H7 (cell line): ENCODE results near the gene CELF2. TPM values are rescaled to one million over a fixed set of nuclear protein-coding genes. Genes with fewer than 3 reads are reported as not detected.
"Not testable (repeated sequence)": the region's sequence is repeated elsewhere in the genome, so short reads cannot be mapped to it uniquely, and the experiment has no call there.

Source experiments
- DNase-seq: peaks from one replicate; pipeline ENCODE4 v3.0.0; 2012
- H3K27me3 ChIP-seq: 2 replicates; pipeline ENCODE4 v1.6.0; 2011; ENCODE audit warnings: mild to moderate bottlenecking, low read length; ENCODE audit not compliant: control insufficient read depth, insufficient read depth
- H3K36me3 ChIP-seq: replicated peaks from 2 replicates; pipeline ENCODE4 v1.5.1; 2011; ENCODE audit warnings: low read length; ENCODE audit not compliant: control insufficient read depth, insufficient read depth
- H3K4me3 ChIP-seq: 2 replicates; pipeline ENCODE4 v1.5.1; 2011; ENCODE audit warnings: low read depth, mild to moderate bottlenecking, control low read depth, low read length, moderate library complexity; ENCODE audit not compliant: insufficient read depth
- total RNA-seq: library from RNA; depleted of rRNA; stranded (reverse); fragments of >200 nt; shearing (Covaris generic); gene quantifications from 2 replicates; pipeline ENCODE4 v1.2.3, GENCODE V29; 2014

Gene CELF2
- total RNA-seq, 1 experiment from 2014 or later: 8.5 TPM

DNA sequence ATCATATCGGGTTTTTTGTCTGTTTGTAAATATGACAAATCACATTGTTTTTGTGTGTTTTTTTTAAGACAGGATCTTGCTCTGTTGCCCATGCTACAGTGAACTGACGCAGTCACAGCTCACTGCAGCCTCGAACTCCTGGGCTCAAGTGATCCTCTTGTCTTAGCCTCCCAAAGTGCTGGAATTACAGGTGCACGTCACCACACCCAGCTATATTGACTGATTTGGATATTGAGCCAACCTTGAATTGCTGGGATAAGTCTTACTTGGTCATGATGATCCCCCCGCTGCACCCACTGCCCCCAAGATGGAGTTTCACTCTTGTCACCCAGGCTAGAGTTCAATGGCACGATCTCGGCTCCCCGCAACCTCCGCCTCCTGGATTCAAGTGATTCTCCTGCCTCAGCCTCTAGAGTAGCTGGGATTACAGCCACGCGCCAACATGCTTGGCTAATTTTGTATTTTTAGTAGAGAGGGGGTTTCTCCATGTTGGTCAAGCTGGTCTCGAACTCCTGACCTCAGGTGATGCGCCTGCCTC is 167.5 kb downstream of the CELF2 start:
- not testable (repeated sequence) for H3K27me3 ChIP-seq, DNase-seq, H3K4me3 ChIP-seq, H3K36me3 ChIP-seq

DNA sequence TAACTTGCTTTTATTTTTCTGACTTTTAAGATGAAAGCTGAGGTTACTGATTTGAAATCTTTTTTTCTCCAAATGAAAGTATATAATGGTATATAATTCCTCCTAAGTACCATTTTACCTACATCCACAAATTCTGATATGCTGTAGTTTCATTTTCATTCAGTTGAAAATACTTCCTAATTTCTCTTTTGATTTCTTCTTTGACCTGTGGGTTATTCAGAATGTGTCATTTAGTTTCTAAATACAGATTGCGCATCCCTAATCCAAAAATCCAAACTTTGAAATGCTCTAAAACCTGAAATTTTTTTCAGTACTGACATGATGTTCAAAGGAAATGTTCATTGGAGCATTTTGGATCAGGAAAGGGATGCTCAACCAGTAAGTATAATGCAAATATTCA is 168.7 kb downstream of the CELF2 start:
- DNase-seq: no peak
- Histone ChIP-seq H3K36me3 (no peaks in the 10 kb centered on the region), H3K4me3 (no peak overlapping the region), H3K27me3 (no peaks in the 10 kb centered on the region)

DNA sequence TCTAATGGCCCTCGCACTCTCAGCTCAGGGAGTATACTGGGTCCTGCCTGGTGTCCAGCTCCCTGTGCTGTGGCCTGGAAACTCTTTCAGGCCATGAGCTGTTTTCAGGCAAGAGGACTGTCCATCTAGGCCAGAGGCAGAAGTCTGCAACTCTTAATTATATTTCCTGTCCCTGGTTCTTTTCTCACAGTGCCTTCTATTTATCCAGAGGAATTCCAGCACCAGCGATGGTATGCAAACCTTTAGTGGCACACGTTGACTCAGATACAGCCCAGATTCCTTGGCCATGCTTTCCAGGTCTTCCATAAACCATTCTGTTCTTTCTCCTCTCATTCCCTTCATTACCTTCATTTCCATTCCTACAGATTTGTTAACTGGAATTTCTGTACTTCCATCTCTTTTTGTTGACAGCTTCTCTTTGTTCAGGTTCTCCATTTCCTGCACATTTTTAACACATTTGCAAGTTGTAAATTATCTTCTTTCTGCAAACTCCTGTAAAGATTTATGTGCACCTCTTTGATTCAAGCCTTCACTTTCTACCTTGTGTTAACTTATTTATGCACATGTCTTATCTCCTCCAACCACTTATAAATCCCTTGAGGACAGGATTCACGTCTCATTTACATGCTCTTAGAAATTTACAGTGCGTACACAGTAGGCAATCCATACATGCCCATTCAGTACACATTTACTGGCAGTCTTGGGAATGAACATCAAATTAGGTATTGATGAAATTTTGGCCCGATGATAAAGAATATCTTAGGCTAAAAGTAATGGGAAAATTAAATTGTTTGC is 172.1 kb downstream of the CELF2 start:
- no peak overlapping the region for H3K4me3 ChIP-seq

DNA sequence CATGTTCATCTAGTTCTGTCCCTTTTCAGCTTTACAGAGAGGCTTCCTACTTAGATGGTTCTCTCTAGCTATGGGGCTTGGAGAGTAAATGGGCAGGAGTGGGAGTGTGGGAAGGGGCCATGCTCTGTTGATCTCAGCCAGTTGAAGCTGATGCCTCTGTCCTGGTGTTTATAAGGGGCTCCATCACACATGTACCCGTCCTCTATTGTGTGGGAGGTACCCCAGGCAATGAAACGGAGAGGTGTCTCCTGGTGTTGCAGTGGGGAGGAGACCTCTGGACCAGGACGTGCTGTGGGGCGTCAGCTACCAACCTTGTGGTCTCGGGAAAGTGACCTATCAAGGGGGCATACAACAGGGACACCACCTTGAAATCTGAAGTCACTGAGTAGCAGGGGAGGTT is 173.5 kb downstream of the CELF2 start:
- Histone ChIP-seq H3K36me3 (no peaks in the 10 kb centered on the region), H3K27me3 (no peaks in the 10 kb centered on the region), H3K4me3 (no peak overlapping the region)
- no peak for DNase-seq

More for the DNA sequence above, 172.1 kb downstream of the CELF2 start:
- no peaks in the 10 kb centered on the region for H3K36me3 ChIP-seq
- DNase-seq: no peak
- no peaks in the 10 kb centered on the region for H3K27me3 ChIP-seq

DNA sequence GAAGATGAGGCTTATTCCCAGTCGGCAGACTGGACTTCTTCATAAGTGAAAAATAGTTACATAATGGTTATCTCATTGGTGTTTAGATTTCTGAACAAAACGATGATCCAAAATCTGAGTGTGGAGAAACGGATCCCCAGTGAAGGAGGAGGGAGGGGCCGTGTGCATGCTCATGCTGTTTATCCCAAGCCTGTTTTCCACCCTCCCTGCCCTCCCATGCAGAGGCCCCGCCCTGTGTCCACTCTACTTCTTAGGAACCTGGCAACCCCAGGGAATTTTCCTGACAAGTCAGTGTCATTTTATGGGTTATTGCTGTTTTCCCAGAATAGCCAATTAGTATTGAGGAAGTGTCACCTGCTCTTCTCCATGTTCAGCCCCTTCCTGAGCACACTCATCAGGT is 174.0 kb downstream of the CELF2 start:
- no peaks in the 10 kb centered on the region for H3K27me3 ChIP-seq
- H3K36me3 ChIP-seq: no peaks in the 10 kb centered on the region
- no peak overlapping the region for H3K4me3 ChIP-seq
- DNase-seq: no peak

DNA sequence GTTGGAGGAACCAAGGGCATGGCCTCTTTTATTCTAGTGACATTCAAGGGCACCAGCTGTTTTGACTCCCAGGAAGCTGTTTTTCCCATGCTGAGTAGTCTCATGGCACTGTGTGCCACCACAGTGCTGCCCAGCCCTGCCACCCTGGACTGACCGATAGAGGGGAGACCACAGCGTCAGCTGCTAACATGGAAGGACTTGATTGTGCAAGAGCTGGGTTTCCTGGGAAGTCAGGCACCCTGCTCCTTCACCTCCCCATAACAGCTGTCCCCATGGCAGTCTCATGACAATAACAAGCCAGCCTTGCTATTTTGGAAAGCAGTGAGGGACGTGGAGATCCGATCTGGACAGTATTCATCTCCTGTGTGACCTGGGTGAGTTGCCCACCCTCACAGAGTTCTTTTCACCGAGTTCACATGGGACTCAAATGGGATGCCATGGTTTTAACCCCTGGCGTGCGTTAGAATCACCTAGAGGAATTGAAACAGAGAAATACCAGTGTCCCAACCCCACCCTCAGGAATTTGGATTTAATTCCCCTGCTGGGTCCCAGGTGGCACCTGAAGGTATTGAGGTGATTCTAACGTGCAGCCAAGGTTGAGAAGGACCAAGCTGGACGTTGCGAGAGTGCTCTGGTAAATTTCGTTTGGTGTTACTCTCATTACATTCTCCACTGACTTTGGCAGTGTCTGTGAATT is 174.8 kb downstream of the CELF2 start:
- peak; percentile 37 for DNase-seq
- no peak overlapping the region for H3K4me3 ChIP-seq
- no peaks in the 10 kb centered on the region for H3K27me3 ChIP-seq
- H3K36me3 ChIP-seq: no peaks in the 10 kb centered on the region

DNA sequence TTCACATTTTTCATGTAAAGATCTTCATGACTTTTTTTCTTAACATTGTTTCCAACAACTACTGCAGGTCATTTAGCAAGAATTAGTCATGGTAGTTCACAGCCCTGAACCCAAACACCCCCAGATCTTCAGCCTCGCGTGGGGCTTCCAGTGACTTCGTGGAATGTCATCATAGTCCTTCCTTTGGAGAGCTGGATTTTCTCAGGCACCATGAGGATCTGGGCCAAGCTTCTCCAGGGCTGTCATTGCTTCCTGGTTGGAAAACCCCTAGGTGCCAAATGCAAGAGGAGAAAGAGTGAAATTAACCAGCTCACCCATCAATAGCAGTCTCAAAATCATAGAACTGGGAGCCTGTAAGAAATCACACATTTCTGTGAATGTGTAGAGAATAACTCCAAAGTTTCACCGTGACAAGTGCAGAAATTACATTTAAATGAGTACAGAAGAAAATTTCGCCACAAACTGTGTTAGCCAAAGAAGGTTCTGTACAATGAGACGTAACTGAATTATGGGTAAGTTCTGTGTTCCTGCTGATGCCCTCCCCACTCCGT is 175.4 kb downstream of the CELF2 start:
- no peak overlapping the region for H3K4me3 ChIP-seq
- H3K36me3 ChIP-seq: no peaks in the 10 kb centered on the region
- no peaks in the 10 kb centered on the region for H3K27me3 ChIP-seq
- no peak for DNase-seq

DNA sequence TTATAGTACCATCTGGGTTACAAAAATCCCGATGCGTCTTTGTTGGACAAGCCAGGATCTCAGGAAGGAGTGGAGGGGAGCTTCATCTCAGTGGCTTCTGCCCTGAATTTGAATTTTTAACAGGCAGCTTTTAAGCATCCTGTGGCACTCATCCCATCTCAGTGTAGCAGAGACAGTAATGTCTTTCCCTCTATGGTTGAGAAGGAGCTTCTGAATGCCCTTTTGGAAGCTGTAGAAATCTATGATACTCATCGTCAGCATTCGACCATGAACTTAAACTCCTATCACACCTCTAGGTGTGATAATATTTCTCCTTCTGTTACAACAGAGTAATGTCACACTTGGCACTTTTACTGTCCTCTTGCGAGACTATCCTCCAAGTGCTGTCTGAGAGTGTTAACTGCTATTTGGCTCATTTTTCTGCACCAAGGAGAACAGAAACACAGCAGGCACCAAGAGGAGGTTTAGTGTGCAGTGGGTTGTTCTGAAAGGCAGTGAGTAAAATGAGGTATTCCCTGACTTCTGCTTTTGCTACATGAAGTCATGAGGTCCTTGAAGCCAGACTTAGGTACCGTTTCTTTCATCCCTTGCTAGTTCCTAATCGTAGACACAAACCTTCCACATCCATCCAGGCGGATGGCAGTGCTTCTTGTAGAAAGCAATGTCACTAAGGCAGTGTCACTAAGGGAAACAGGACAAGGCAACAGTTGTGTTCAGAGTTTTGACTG is 177.4 kb downstream of the CELF2 start:
- no peaks in the 10 kb centered on the region for H3K27me3 ChIP-seq
- no peaks in the 10 kb centered on the region for H3K36me3 ChIP-seq
- H3K4me3 ChIP-seq: no peak overlapping the region
- DNase-seq: no peak

DNA sequence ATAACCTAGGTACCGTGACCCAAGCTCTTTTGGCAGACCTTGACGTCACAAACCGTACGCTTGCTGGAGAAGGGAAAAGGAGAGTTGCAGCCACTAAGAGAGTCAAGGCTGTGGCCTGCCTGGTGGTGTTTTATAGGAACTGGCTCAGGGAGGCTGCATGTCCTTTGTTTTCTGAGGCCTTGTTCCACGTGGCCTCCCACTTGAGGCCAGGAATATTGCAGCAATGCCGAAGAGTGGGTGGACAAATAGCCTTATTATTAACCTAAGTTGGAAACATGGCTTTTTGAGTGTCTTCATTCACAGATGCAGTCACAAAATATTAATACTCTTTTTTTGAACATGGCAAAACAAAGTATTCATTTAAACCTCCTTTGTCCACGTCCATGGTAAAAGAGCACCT is 178.0 kb downstream of the CELF2 start:
- no peak for DNase-seq
- H3K4me3 ChIP-seq: no peak overlapping the region
- H3K27me3 ChIP-seq: no peaks in the 10 kb centered on the region
- no peaks in the 10 kb centered on the region for H3K36me3 ChIP-seq

DNA sequence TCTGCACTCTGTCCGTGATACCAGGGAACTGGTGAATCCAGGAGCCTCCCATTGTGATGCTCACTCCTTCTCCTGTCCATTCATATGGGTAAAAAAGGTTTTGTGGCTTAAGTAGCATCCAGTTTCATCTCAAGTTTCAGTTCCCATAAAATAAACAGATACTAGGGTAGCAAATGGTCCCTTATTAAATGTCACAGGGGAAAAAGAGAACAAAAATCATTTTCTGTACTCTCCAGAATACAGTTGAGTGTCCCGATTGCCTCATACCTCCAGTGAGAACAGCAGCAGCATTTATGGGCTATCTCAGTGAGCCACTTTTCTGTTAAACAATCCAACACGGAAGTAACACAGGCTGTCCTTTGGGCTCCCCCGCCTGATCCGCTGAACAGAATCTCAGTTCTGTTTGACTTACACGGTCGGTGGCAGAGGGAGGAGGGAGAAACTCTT is 179.6 kb downstream of the CELF2 start:
- DNase-seq: peak; percentile 50
- no peak overlapping the region for H3K4me3 ChIP-seq
- H3K36me3 ChIP-seq: no peaks in the 10 kb centered on the region
- H3K27me3 ChIP-seq: no peaks in the 10 kb centered on the region

DNA sequence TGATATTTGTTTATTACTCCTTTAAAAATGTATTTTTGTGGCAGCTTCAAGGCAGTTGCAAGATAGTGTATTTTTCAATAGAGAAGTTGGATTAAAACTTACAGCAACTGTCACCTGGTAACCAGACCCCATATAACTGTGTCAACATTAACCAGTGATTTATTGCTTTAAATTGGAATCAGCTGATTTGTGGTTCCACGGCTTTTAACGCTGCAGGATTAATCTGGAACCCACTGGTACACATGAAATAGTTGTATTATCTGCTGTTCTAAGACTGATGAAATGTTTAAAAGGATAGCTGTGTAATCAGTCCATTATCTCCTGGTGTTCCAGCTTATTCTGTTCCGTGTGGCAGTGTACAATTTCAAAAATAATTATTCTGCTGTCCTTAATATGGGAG is 180.2 kb downstream of the CELF2 start:
- no peaks in the 10 kb centered on the region for H3K36me3 ChIP-seq
- no peak overlapping the region for H3K4me3 ChIP-seq
- no peak for DNase-seq
- H3K27me3 ChIP-seq: no peaks in the 10 kb centered on the region

DNA sequence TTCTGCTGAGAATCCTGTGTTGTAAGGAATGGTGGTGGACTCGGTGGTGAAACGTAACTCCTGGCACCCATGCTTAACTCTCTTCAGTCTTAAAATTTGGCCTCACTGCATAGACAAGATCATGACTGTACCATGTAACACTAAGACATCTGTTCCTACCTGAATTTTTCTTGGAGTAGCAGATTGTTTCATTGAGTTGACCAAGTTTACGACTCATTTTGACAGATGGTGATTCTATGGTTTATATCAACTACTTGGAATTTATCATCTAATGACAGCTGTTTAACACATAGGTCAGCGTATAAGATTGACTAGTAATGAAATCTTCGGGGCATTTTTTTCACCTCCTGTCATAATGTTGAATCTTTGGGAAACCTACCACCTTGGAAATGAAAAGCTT is 184.2 kb downstream of the CELF2 start:
- Histone ChIP-seq H3K36me3 (no peaks in the 10 kb centered on the region), H3K27me3 (no peaks in the 10 kb centered on the region), H3K4me3 (no peak overlapping the region)
- no peak for DNase-seq

DNA sequence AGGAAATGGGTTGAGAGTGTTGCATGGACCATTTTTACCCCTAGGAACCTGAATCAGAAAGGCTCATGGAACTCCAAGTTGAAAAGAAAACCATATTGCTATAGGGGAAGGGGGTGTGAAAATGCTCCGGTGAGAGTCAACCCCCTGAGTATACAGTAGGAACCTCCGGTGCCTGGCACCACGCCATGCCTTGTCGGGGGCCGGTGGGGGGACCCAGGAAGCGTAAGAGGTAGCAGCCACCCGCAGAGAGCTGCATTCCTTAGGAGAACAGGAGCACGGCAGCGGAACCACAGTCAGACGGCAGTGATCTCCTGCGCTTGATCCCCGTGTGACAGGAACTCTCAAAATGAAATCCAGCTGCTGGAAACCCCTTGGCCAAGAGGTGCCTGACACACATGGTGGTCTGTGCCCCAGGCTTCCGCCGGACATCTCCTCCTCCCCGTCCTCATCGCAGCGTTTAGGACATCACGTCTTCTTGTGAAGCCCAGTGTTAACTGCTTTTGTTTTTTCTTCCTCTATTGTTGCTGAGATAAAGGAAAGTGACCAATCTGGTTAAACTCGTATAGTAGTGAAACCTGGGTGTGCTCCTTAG is 186.8 kb downstream of the CELF2 start:
- H3K36me3 ChIP-seq: no peaks in the 10 kb centered on the region
- H3K27me3 ChIP-seq: no peaks in the 10 kb centered on the region
- no peak overlapping the region for H3K4me3 ChIP-seq
- peak; percentile 67 for DNase-seq
